GM19351 (cell line): ENCODE results near the gene TAF4B.
"Not testable (repeated sequence)": the region's sequence is repeated elsewhere in the genome, so short reads cannot be mapped to it uniquely, and the experiment has no call there.

Experiments
- ATAC-seq: cut with Tn5 transposase; IDR thresholded peaks from one replicate; pipeline ENCODE4 v1.9.1; 2021; ENCODE audit warnings: mild to moderate bottlenecking, moderate library complexity; ENCODE audit not compliant: unreplicated experiment

TAF4B gene

DNA sequence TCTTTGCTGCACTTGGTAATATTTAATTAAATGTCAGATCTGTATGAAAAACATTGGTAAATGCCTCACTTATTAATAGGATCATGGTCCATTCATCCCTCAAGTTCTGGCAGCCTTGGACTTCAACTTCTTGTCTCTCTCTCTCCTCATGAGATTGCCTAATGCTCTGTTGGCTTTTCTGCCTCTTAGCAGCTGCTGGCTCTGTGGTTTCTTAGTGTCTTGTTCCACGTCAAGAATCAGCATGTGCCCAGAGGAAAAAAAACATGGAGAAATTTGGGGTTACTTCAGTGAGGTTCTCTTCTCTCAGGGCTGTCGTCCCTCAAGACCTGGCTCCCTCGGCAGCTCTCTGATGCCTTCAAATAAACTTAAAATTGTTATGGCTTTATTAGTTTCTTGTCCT is 75.4 kb downstream of the TAF4B start:
- ATAC-seq = no peak

DNA sequence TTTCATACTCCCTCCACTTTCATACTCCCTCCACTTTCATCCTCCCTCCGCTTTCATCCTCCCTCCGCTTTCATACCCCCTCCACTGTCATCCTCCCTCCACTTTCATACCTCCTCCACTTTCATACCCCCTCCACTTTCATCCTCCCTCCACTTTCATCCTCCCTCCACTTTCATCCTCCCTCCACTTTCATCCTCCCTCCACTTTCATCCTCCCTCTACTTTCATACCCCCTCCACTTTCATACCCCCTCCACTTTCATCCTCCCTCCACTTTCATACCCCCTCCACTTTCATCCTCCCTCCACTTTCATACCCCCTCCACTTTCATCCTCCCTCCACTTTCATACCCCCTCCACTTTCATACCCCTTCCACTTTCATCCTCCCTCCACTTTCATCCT is 77.0 kb downstream of the TAF4B start:
- not testable (repeated sequence) for ATAC-seq

DNA sequence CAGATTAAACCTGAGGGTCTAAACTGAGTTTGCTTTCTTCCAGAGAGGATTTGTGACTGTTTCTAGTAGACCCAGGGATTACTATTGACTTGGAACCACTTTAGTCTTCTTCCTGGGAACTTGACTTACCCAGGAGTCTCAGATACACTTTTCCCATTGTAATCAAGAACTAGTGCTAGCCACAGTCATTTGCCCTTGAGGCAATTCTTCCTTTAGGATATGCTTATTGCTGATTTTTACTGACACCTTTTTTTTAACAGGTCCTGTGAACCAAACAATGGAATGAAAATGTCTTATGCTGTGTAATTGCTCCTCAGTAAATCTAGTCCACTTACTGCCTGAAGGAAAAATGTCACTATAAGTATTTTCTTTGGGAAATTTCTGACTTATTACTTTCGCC is 78.3 kb downstream of the TAF4B start:
- ATAC-seq = no peak

DNA sequence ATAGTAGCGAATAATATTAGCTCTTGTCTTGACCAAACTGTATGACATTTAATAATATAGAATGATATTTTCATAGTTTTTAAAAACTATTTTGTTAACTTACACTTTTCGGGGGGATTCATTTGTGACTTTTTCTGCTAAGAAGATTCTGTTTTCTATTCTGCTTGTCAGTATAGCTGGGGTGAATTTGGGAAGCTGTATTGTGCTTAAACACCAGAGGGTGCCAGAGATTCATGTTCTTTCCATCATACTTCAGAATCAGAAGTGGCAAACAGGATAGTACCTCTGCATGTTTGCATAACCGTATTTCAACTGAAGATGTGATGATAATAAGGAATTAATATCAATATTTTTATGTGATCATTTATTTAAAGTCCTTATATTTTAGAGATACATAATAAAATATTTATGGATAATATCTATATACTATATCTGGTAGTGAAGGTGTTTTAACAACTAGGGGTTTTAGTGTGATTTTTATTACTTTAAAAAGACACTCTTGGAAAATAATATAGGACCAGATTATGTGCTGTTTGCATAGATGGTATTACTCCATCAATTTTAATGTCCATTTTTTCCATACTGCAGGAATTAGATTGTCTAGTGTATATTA is 81.0 kb downstream of the TAF4B start:
- ATAC-seq = peak; percentile 89

DNA sequence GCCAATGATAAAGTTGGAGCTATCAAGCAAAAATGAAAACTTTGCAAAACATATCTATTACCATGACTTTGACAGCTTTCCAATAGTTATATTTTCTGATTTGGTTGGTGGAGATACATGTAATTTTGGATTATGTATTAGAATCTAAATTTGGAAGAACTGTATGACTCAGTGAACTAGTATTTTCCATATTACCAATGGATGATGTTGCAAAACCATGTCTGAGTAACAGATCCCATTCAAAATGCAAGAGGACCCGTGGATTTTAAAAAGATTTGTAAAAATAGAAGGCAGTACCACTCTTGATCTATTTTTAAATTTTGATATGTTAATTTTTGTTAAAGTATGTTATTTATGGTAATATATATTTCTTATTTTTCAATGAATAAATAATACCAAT is 83.0 kb downstream of the TAF4B start:
- no peak for ATAC-seq

DNA sequence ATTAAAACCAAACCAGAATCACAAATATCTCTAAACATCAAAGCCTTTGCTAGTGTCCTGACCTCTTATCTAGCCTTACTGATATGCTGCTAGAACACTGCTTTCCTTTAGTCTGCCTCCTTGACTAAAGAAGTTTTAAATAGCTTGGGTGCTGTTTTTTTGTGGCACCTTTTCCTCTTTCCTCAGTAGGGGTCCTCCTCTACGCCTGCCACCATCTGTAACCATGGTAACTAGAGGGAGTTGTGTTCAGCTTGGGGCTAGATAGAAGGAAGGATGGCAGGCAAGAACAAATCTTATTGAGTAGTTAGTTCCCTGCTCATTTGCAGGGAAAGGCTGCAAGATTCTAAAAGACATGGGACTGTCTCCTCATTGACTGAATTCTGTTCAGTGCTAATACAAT is 86.0 kb downstream of the TAF4B start:
- no peak for ATAC-seq

DNA sequence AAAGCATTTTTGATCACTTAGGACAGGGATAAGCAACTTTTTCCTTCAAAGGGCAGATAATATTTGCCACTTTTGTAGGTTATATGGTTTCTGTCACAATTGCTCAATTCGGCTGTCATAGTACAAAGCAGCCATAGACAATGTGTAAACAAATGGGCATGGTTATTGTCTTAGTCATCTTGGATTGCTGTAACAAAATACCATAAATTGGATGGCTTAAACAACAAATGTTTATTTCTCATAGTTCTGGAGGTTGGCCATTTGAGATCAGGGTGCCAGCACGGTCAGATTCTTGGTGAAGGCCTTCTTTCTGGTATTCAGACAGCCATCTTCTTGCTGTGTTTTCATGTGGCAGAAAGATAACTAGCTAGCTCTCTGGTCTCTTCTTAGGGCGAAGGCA is 91.2 kb downstream of the TAF4B start:
- ATAC-seq = no peak

DNA sequence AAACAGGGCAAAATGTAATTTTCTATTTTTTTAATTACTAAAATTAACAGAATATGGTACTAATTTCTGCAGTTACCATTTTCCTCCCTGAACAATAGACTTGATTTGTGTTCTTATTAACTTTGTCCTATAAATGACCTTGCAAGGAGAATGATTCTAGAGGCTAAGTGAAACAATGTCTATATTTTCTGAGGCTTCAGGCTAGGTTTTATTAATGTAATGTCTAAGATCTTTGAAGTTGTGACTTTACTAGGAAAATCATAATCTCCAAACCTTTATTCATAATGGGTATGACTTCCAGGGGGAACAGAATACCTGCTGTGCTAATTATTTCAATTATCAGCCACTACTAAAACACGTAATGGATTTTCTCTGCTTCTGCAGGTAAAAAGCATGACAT is 94.4 kb downstream of the TAF4B start:
- no peak for ATAC-seq

DNA sequence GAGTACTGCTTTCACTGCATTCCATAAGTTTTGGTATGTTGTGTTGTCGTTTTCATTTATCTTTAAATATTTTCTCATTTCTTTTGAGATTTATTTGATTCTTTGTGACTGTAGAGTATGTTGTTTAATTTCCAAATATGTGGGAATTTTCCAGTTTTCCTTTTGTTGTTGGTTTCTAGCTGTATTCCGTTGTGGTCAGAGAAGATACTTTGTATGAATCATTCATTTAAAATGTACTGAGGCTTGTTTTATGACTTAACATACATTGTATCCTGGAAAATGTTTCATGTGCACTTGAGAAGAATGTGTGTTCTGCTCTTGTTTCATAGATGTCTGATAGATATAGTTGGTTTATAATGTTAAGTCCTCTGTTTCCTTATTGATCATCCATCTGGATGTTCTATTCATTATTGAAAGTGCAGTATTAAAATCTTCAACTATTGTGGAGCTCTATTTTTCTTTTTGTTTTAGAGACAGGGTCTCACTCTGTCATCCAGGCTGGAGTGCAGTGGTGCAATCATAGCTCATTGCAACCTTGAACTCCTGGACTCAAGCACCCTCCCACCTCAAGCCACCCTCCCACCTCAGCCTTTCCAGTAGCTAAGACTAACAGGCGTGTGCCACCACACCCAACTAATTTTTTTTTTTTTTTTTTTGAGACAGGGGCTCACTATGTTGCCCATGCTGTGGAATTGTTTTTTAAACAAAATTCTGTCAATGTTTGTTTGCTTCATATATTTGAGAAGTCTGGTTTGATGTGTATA is 96.8 kb downstream of the TAF4B start:
- ATAC-seq = no peak

DNA sequence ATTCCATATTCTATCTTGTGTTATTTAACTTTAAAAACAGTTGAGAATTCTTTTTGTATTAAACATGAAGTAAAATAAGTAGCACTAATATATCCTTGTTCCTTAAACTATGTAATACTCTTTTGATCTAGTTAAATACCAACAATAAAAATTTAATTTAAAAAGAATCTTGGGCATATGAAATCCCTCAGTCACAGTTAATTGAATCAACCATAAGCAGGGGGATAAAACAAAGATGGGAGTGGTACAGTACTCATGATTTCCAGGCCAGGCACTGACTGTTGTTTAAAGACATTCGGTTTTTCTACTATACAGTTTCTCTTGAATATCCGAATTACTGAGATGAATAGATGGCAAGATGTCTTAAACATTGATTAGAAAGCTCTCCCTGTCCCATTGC is 99.5 kb downstream of the TAF4B start:
- no peak for ATAC-seq

DNA sequence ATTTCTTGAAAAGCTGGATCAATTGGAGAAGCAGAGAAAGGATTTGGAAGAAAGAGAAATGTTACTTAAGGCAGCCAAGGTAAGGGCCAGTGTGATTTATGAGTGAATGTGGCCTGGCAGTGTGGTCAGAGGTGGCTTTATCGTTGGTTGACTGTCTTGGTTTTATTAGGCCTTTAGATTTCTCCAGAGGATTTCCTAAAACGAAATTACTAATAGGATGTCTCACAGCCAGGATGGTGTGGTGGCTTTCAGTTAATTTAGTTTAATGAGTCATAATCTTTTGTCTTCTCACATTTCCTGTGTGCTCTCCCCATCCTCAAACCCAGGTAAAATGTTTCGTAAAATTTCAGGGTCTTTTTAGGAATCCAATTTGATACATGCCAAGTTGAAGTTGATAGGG is 100.8 kb downstream of the TAF4B start:
- ATAC-seq = no peak

DNA sequence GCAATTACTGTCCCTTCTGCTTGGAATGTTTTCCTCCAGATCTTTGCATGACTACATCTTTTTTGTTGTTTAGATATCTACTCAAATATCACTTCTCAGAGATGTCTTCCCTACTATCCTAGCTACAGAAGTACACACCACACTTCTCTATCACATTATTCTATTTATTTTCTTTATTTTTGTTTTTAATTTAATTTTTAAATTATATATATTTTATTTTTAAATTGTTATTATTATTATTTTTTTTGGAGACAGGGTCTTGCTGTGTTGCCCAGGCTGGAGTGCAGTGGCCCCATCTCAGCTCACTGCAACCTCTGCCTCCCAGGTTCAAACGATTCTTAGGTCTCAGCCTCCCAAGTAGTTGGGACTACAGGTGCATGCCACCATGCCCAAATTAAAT is 106.7 kb downstream of the TAF4B start:
- no peak for ATAC-seq

DNA sequence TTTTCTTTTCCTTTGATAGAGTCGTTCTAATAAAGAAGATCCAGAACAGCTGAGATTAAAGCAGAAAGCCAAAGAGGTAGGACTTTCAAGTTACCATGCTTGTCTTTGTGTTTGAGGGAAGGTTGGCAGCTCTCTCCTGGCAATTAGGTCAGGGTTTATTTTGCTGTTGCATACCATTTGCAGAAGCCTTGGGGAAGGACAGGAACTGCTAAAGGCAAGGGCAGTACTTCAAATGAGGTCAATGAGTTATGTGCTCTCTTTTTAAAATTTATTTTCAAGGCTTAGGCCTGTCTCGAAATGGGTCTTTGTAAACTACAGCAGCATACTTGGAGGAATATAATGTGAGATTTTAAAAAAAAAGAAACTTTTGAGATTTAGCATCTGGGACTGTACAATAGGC is 108.9 kb downstream of the TAF4B start:
- no peak for ATAC-seq

DNA sequence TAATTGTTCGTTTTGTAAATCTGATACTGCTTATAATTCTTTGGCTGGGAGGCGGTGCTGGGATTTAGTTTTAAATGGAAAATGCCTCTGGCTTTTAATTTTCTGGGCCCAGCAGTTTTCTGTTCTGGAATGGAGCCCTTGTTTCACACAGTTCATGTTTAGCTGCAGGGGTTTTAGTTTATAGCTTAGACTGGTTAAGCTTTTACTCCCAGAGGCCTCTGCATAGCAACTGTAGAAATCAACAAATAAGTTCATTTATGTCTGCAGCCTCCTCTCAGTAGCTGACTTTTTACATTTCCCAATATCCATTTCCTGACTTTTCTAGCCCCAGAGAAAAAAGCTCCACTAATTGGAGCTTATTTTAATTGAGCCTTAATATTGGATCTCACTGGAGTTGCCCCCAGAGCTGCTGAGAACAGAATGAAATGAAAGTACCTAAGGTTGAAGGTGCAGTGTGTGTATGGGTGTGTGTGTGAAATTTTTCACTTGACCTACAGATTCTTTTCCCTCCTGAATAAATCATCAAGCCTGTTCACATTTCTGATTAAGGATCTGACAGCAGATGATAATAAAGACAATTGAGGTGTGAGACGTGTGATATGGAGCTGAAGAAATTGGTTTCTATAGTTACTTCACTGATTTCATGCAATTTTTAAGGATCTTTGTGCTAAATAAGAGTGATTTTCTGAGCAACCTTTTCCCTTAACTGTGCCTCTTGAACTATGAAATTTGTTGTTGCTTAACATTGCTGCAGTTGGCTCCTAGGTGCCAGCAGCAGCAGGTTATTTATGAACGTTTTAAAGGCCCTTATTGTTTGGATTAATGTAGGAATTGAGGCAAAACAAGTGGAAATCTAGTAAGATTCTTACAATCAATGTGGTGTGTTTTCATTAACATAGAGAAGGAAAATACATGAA is 109.6 kb downstream of the TAF4B start:
- ATAC-seq = no peak

DNA sequence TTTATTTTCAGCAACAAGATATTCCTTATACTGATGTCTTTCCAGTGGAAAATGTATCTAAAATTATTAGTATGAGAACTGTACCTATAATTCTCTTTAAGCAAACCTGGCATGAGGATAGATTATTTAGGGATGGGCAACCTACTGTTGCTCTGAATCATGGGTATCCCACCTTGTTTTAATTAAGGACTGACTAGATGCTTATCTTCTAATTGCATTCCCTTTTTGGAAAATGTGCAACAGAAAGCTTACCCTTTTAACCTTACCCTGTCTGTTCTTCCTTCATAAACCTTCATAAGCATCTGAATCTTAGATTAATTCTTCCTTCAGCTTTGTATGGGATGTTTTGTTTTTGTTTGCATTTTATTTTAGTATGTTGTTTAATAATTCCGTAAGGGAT is 110.3 kb downstream of the TAF4B start:
- ATAC-seq = no peak

DNA sequence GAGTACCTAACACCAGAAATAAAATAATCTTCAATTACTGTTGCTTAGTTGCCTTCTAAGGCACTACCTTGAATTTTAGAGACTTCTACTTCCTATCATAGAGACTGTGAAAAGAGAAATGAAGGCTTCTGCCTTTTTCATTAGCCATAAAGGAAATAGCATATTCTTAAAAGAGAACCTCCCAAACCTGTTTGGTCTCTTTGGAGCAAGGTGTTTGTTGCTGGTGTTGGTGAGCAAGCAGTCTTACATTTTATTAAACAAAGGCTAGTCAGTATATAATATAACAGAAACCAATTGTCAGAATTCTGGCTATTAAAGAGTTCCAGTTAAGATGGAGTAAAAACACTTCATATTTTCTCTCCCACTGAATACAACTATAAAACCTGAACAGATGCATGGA is 116.4 kb downstream of the TAF4B start:
- no peak for ATAC-seq

DNA sequence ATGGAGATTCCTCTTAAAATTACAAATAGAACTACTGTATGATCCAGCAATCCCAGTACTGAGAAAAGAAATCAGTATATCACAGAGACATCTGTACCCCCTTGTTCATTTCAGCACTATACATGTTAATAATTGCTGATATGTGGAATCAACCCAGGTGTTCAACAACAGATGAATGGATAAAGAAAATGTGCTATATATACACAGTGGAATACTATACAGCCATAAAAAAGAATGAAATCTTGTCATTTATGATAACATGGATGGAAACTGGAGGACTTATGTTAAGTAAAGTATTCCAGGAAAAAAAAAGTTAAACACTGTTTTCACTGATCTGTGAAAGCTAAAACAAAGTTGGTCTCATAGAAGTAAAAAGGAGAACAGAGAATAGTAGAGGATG is 124.7 kb downstream of the TAF4B start:
- ATAC-seq = no peak

DNA sequence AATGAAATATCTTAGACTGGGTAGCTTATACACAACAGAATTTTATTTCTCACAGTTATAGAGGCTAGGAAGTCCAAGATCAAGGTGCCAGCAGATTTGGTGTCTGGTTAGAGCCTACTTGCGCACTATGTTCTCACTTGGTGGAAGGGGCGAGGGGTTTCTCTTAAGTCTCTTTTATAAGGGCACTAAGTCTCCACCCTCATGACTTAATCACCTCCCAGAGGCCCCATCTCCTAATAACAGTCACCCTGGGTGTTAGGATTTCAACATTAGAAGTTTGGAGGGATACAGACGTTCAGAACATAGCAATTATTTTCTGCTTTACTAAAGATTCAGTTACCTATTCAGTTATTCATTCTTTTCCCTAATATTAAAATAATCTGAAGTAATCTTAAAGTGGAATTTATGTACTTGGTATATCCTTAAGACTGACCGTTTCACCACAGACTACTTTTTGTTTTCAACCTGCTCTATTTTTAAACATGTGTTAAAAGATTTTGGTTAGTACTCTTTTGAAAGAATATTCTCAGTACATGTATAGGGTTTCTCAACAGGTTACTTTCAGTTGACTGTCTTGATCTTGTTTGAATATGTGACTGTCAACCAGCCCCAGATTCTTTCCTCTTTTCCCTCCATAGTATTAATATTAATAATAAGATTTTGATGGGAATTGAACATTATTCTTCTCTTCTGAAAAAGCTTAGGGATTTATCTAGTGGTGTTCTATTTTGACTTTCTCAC is 130.0 kb downstream of the TAF4B start:
- ATAC-seq = peak; percentile 65

DNA sequence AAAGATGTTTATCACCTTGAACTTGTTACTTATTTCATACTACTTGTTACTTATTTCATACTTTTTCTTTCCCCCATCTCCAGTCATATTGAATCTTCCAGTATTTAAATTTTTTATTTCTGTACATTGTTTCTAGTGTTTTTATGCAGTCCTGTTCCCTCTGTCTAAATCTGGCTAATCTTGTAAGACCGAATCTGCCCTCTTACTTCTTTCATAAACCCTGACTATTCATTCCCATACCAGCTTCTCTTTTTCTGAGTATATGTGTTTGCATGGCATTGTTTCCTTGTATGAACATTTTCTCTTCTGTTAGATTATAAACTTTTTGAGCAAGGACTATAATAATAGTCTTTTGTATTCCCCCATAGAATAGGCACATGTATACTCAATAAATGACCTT is 131.7 kb downstream of the TAF4B start:
- peak; percentile 51 for ATAC-seq

DNA sequence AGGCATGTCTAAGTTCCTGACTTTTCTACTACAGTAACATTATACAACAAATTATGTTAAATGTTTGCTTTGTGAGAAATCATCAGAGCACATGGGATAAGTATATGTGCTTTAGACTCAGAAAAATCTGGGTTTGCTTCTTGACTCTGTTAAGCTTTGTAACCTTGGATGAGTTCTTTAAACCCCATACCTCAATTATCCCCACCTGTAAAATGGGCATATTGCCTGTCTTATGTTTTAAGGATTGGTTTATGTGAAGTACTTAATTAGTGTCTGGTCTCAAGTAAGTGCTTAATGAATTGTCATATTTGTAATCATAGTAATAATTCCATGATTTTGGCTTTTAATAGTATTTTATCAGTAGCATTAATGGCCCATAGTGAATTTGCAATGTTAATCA is 135.8 kb downstream of the TAF4B start:
- no peak for ATAC-seq

DNA sequence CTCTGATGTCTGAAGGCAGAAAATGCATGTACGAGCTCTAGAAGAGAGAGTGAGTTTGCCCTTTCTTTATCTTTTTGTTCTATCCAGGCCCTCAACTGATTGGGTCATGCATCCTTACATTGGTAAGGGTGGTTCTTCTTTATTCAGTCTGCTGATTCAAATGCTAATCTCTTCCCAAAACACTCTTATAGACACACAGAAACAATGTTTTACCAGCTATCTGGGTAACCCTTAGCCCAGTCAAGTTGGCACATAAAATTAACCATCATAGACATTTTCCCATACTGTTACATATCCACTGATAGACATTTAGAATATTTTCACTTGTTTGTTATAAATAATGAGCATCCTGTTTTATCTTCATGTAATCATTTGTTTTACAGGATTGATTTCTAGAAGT is 141.2 kb downstream of the TAF4B start:
- ATAC-seq = no peak
